ENCODE data around the gene ZNF768. TPM values are rescaled to one million over a fixed set of nuclear protein-coding genes. Genes with fewer than 3 reads are reported as not detected.

The ZNF768 gene
- total RNA-seq, 4 donors from 2014 or later, result 13.6 to 24.5 (median 20.6) TPM

DNA sequence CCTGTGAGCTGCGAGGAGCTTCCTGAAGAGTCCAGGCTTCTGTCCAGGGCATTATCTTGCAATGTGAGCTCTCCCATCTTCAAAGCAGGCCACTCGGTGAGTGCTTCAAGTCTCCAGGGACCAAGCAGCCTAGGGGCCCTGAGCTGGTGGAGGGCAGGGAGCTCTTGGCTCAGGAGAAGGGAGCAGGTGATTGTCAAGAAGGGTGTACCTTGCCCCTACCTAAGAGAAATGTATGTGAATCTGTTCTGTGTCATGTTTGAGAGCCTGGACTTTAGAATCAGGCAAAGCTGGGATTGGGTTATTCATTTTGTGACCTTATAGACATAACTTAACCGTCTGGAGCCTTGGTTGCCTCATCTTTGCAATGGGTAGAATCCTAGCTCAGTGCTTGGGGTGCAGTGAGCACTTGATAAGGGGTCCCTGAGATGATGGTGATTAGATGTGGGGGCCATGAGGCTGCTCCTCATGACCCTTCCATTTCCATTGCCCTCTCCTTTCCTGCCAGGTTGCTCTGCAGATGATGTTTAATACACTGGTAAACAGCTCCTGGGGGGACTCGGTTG, 15.9 kb downstream of the ZNF768 start:
- no peak for DNase-seq
- no peaks in the 10 kb centered on the region for H3K4me1 ChIP-seq
- H3K27ac ChIP-seq, result no peak overlapping the region
- H3K4me3 ChIP-seq, result no peak overlapping the region
- H3K27me3 ChIP-seq, result no peaks in the 10 kb centered on the region
- no peak for TF ChIP-seq POLR2A (IDR thresholded peaks at IDR 0.05)
- TF ChIP-seq, protein P1, sequence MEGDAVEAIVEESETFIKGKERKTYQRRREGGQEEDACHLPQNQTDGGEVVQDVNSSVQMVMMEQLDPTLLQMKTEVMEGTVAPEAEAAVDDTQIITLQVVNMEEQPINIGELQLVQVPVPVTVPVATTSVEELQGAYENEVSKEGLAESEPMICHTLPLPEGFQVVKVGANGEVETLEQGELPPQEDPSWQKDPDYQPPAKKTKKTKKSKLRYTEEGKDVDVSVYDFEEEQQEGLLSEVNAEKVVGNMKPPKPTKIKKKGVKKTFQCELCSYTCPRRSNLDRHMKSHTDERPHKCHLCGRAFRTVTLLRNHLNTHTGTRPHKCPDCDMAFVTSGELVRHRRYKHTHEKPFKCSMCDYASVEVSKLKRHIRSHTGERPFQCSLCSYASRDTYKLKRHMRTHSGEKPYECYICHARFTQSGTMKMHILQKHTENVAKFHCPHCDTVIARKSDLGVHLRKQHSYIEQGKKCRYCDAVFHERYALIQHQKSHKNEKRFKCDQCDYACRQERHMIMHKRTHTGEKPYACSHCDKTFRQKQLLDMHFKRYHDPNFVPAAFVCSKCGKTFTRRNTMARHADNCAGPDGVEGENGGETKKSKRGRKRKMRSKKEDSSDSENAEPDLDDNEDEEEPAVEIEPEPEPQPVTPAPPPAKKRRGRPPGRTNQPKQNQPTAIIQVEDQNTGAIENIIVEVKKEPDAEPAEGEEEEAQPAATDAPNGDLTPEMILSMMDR (IDR thresholded peaks at IDR 0.05), result no peak
- intact Hi-C loops (cut with DNase I), result no loop called here
- no peaks in the 10 kb centered on the region for H3K9me3 ChIP-seq
- WGBS, 2 donors, result 56 to 100% methylated on average over 1 to 3 of the region's 4 CpGs
- H3K36me3 ChIP-seq, result no peaks in the 10 kb centered on the region

DNA sequence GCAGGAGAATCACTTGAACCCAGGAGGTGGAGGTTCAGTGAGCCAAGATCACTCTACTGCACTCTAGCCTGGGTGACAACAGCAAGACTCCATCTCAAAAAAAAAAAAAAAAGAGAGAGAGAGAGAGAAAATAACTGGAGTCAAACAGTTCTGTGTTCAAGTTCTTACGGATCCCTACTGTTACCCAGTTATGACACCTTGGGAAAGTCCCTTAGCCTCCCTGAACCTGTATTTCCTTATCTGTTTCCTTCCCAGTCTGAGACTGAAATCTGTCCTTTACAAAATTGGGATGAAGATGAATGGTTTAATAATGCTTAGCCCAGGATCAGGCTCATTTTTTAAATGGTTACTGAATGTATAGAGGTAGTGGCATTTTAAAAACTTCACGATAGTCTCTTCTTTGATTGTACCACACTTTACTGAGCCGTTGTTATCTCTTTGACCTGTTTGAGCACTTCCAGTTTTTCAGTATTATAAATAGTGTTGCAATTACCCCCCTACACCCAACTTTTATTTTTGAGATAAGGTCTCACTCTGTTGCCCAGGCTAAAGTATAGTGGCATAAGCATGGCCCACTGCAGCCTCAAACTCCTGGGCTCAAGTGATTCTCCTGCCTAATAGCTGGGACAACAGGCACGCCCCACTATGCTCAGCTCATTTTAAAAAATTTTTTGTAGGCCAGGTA, 17.1 kb downstream of the ZNF768 start:
- no peaks in the 10 kb centered on the region for H3K27me3 ChIP-seq
- WGBS, 2 donors, result 52 to 72% methylated on average over 3 to 4 of the region's 4 CpGs
- intact Hi-C loops (cut with DNase I), result no loop called here
- TF ChIP-seq, protein P1 (IDR thresholded peaks at IDR 0.05), result no peak
- TF ChIP-seq POLR2A (IDR thresholded peaks at IDR 0.05), result no peak
- H3K27ac ChIP-seq, result no peak overlapping the region
- DNase-seq, result no peak
- H3K4me3 ChIP-seq, result no peak overlapping the region
- H3K9me3 ChIP-seq, result no peaks in the 10 kb centered on the region
- no peaks in the 10 kb centered on the region for H3K36me3 ChIP-seq
- no peaks in the 10 kb centered on the region for H3K4me1 ChIP-seq

DNA sequence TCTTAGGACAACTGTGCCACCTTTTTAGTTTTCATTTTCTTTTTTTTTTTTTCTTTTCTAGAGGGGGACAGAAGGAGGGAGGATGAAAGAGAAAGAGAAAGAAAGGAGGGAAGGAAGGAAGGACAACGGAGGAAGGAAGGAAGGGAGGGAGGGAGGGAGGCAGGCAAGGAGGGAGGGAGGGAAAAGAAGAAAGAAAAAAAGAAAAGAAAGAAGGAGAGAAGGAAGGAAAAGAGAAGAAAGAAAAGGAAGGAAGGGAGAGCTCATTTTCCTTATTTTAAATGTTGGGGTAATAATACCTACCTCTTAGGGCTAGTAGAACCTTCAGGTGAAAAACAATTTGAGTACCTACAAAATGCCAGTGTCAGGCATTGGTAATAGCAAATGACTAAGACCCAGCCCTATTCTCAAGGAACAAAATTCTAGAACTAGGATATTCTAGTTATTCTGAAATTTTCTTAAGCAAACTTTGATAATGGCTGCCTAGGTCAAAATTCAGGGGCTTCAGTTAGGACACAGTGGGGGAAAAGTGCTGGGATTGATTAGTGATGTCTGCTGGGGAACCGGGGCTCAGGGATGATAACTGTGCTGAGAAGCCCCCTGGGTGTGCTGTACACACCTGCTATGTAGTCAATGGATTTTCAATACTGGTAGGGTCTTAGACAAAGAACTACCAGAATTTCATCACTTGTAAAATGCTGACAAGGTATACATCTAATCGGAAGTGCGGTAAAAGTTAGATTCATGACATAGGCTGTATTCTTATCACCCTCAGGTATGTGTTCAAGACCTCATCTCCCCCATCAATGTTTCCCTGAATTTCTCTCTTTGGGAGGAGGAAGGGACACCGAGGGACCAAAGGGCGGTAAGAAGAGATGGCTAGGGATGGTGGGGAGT, 22.7 kb downstream of the ZNF768 start:
- no peaks in the 10 kb centered on the region for H3K4me1 ChIP-seq
- no peak for TF ChIP-seq POLR2A (IDR thresholded peaks at IDR 0.05)
- TF ChIP-seq, protein P1 (IDR thresholded peaks at IDR 0.05), result no peak
- H3K27ac ChIP-seq, result no peak overlapping the region
- intact Hi-C loops (cut with DNase I), result no loop called here
- no peaks in the 10 kb centered on the region for H3K36me3 ChIP-seq
- 69 to 82% methylated on average over 5 to 6 of the region's 6 CpGs for WGBS, 2 donors
- no peaks in the 10 kb centered on the region for H3K9me3 ChIP-seq
- H3K4me3 ChIP-seq, result no peak overlapping the region
- no peak for DNase-seq
- H3K27me3 ChIP-seq, result no peaks in the 10 kb centered on the region

DNA sequence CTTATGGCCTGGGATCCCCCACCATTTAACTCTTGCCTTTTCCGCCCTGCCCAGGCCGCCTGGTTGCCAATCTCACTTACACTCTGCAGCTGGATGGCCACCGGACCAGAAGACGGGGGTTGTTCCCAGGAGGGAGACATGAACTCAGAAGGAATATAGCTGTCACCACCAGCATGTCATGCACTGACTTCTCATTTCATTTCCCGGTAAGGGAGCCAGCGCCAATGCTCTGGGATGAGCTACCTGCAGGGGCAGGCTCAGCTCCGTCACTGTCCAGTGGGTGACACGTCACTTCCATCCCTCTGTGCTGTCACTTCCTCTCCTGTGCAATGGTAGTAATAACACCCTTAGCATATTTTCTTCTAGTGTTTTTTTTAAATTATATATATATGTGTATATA, 27.1 kb downstream of the ZNF768 start:
- no peak overlapping the region for H3K27ac ChIP-seq
- no peaks in the 10 kb centered on the region for H3K4me1 ChIP-seq
- WGBS, 2 donors, result 67 to 79% methylated on average over 5 to 8 of the region's 8 CpGs
- H3K4me3 ChIP-seq, result no peak overlapping the region
- intact Hi-C loops (cut with DNase I), result no loop called here
- H3K36me3 ChIP-seq, result no peaks in the 10 kb centered on the region
- no peak for DNase-seq
- TF ChIP-seq, protein P1 (IDR thresholded peaks at IDR 0.05), result no peak
- no peak for TF ChIP-seq POLR2A (IDR thresholded peaks at IDR 0.05)
- H3K27me3 ChIP-seq, result peaks cover 0 to 4% (median 0%) of the 10 kb centered on the region in 4 donors
- no peaks in the 10 kb centered on the region for H3K9me3 ChIP-seq

DNA sequence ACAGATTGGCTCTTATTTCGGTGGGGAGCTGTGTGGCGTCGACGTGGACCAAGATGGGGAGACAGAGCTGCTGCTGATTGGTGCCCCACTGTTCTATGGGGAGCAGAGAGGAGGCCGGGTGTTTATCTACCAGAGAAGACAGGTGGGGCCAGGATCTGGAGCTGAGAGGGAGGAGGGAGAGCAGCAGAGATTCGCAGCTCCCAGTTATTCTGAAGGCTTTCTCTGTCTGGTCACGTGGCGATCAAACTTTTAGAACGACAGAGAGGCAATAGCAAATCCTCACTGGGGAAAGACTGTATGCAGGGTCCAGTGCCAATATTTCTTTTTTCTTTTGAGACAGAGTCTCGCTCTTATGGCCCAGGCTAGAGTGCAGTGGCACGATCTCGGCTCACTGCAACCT, 31.7 kb downstream of the ZNF768 start:
- intact Hi-C loops (cut with DNase I), result no loop called here
- WGBS, 2 donors, result 67 to 81% methylated on average over 8 to 11 of the region's 12 CpGs

More for the DNA sequence above, 31.7 kb downstream of the ZNF768 start:
- TF ChIP-seq, protein P1 (IDR thresholded peaks at IDR 0.05), result no peak
- no peak for TF ChIP-seq POLR2A (IDR thresholded peaks at IDR 0.05)
- Histone ChIP-seq H3K27me3 (peaks cover 0 to 7% (median 0%) of the 10 kb centered on the region in 4 donors), H3K4me1 (peaks cover 0 to 25% (median 0%) of the 10 kb centered on the region in 3 donors), H3K9me3 (no peaks in the 10 kb centered on the region), H3K4me3 (no peak overlapping the region), H3K27ac (no peak overlapping the region), H3K36me3 (no peaks in the 10 kb centered on the region)
- DNase-seq, result no peak

Data from esophagus squamous epithelium (tissue), 5 donors.